ENCODE measurements around the gene GIMAP8.
"Not testable (repeated sequence)": the region's sequence is repeated elsewhere in the genome, so short reads cannot be mapped to it uniquely, and the experiment has no call there.

The GIMAP8 gene

DNA sequence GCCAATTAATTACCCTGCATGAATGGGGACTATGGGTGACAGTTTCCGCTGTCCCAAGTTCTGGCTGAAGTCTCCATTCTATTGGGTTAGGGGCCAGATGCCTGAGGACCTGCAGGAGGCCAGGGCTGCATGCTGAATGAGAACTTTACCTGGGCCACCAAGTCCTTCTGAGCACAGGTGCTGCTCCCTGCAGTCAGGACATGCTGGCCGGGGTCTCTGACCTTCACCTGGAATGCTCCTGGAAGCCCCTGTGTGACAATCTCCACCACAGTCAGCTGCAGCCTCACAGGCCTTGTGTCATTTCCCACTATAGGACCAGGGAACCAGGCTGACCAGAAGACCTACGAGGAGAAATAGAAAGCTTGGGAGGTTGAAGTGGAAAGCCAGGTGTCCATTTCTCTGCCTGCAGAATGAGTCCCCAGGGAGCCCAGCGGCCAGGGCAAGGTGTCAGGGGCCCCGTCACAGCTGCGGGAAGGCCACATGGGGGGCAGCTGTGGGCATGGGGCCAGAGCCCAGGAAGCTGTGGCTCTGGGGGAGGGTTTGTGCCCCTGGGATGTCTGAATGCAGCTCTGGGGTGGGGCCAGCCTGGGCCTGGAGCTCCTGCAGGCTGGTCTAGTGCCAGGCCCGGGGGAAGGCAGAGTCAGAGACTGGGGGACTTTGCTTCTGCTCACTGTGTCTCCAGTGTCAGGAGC is 5.6 kb upstream of the GIMAP8 start:
- peaks cover 42% of the 10 kb centered on the region for H3K4me1 Mint-ChIP-seq
- DNase-seq (ENCODE audit: low spot score in 2 of 2) (peak in 1 of 2 donors; percentile 40), ATAC-seq (no peak)
- H3K4me3 Mint-ChIP-seq, result no peak overlapping the region
- H3K27ac Mint-ChIP-seq, result peak overlapping the region; percentile 43
- peaks cover 7% of the 10 kb centered on the region for H3K9me3 Mint-ChIP-seq
- peaks cover 10% of the 10 kb centered on the region for H3K36me3 Mint-ChIP-seq

DNA sequence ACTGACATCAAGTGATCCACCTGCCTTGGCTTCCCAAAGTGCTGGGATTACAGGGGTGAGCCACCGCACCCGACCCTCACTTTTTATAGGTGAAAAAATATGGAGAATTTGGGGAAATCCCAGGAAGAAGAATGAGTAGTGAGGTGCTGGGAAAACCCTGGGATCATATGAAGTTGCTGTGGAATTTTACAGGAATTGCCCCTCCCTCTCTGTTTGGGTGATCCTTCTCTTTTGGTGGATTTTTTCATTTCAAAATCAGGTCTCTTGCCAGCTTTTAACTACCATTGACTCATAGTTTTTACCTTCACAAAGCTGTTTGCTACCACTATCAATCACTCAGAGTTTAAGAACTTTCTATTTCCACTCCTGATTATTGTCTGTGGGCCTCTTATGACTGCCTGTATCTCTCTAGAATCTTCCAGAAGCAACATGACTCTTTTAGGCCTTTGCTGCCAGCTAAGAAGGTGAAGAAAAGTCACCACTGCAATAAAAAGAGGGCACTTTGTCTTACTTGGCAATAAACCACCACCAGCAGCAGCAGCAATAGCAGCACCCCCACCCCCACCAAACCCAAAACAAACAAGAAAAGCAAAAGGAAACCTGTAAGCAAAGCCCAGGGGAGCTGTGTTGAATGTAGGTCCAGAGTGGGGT is 4.0 kb upstream of the GIMAP8 start:
- Mint-ChIP-seq H3K9me3 (peaks cover 7% of the 10 kb centered on the region), H3K36me3 (peaks cover 22% of the 10 kb centered on the region), H3K4me1 (peaks cover 49% of the 10 kb centered on the region), H3K4me3 (peak overlapping the region; percentile 95), H3K27ac (peak overlapping the region; percentile 77)
- DNase-seq (ENCODE audit: low spot score in 2 of 2), result no peak
- ATAC-seq, result peak; percentile 71

DNA sequence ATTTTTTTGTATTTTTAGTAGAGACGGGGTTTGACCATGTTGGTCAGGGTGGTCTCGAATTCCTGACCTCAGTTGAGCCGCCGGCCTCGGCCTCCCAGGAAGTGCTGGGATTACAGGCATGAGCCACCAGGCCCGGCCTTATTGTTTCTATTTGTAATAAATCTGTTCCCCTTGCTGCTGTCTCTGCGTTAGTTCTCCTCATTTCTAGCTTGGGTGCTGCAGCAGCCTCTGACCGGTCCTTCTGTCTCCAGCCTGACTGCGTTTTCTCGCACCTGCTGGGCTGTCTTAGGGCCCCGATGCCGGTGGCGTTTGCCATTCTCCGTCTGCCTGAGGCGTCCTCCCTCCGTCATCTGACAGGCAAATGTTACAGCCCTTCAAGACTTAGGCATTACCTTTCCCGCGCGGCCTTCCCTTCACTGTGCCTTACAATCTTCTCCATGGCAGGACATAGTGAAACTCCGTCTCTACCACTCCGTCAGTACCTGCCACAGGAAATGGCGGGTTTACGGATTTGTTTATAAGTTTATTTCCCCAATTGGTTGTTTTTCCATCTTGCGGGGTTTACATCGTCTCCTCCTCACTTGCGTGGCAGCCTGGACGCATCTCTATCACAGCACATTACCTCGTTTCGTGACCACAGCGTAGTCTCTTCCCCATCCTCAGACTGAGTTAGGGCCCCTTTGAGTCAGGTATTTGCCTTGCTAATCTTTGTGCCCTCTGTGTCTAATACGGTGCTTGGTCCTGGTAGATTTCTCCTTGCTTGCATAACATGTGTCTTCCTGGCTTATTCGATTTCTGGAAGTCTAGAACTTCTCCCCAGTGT is 2.3 kb upstream of the GIMAP8 start:
- H3K4me1 Mint-ChIP-seq, result peaks cover 64% of the 10 kb centered on the region
- peak overlapping the region; percentile 93 for H3K27ac Mint-ChIP-seq
- DNase-seq (ENCODE audit: low spot score in 2 of 2), result peak in 1 of 2 donors; percentile 51
- no peaks in the 10 kb centered on the region for H3K9me3 Mint-ChIP-seq
- ATAC-seq, result peak; percentile 4
- peaks cover 37% of the 10 kb centered on the region for H3K36me3 Mint-ChIP-seq
- H3K4me3 Mint-ChIP-seq, result peak overlapping the region; percentile 95

DNA sequence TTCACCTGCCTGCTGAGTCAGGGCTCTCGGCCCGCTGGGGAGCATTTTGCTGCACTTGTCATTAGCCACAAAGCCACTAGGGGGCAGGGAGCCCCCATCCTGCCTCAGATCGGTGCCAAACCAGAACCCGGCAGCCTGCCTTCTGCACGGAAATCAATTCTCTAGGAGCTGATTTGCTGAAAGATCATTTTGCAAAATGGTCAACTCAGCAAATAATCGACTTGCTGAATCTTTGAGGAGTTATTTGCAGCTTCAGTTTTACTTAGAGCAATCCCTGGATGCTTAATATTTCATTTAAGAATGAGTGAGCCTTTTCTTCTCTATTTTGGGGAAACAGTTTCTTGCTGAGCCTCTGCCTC is 1.7 kb upstream of the GIMAP8 start:
- peak; percentile 80 to 93 for DNase-seq (ENCODE audit: low spot score in 2 of 2)
- ATAC-seq, result peak; percentile 71
- Mint-ChIP-seq H3K36me3 (peaks cover 41% of the 10 kb centered on the region), H3K9me3 (no peaks in the 10 kb centered on the region), H3K4me3 (peak overlapping the region; percentile 95), H3K4me1 (peaks cover 70% of the 10 kb centered on the region), H3K27ac (peak overlapping the region; percentile 93)

DNA sequence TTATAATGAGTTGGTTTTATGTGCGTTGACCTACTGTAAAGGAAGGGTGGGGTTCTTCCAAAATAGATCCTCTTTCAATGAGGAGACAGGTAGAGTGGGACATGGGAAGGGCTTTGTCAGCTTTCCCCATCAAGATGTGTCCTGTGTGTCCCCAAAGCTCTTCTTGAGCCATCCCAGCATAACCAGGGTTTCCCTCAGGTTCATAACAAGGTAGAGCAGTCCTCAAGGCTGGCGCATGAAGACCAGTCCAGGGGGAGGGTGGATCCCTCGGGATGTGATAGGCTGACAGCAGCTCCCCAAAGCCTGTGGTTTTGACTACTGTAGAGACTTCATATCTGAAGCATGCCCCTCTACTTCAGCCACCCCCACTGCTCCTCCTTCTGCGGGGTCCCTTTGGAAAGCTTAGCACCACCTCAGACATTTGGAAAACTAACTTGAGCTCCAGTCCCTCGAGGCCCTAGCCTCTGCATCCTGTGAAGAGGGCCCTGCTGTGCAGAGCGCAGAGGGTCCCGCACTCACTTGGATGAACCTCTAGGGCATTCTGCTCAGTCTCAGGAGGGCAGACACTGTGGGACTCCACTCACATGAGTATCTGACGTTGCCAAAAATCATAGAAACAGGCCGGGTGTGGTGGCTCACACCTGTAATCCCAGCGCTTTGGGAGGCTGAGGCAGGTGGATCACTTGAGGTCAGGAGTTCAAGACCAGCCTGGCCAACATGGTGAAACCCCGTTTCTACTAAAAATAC is 1.1 kb upstream of the GIMAP8 start:
- H3K27ac Mint-ChIP-seq, result peak overlapping the region; percentile 93
- ATAC-seq, result no peak
- DNase-seq (ENCODE audit: low spot score in 2 of 2), result peak in 1 of 2 donors; percentile 68
- H3K4me3 Mint-ChIP-seq, result peak overlapping the region; percentile 95
- H3K36me3 Mint-ChIP-seq, result peaks cover 45% of the 10 kb centered on the region
- peaks cover 76% of the 10 kb centered on the region for H3K4me1 Mint-ChIP-seq
- no peaks in the 10 kb centered on the region for H3K9me3 Mint-ChIP-seq

DNA sequence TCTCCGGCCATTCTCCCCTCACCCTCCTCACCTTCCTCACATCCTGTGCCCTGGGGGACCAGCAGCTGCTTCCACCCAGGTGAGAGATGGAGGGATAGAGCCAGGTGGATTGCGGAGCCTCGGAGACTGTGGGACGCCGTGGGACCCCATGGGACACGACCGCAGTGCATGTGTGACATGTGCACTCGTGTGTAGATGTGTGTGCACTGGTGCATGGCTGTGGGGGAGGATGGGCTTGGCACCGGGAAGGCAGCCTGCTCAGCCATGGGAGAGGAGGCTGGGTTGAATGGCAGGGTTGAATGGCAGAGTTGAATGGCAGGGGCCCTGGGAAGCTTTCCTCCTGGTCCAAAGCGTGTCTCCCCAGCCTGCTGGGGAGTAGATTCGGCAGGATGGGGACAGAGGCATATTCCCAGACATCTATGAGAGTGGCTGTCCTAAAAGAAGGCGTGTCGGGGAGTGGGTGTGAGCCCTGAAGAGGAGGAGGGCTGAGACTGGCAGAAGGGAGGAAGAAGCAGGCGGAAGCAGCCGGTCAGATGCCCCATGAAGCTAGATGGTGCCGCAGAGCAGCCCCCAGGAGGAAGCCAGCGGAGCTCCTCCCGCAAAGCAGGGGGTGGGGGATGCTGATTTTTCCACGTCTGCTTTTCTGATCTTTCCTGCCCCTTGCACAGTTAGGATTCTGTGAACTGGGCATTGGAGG is 815 bp downstream of the GIMAP8 start:
- DNase-seq (ENCODE audit: low spot score in 2 of 2), result peak; percentile 39 to 83
- Mint-ChIP-seq H3K4me1 (peaks cover 86% of the 10 kb centered on the region), H3K27ac (peak overlapping the region; percentile 93)

DNA sequence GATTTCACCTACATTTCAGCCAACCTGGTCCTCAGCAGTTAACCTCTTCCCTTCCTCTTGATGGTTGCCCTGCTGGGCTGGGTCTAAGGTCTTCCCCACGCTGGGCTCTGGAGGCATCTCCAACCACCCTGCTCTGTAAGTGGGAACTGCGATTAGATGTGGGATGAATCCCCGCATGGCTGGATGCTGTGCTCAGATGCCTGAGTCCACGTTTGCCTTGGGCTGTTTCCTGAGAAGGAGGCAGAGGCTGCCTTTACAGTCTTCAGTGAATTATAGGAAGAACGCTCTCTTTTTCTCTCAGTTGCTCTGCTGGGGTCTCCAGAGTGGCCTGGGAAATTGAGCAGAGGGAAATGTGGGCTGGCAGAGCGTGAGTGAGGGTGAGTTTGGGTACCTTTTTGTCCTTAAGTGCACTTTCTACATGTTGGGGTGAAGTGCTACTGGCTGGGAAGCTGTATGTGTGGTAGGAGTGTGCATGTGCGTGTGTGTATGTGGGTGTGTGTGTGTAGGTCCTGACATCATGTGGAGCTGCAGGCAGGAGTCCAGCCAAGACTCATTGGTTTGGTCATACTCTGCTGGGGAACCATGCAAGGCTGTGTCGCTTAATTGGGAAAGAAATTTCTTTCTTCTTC is 1.5 kb downstream of the GIMAP8 start:
- Mint-ChIP-seq H3K4me3 (peak overlapping the region; percentile 95), H3K9me3 (peaks cover 3% of the 10 kb centered on the region), H3K36me3 (peaks cover 50% of the 10 kb centered on the region), H3K4me1 (peaks cover 83% of the 10 kb centered on the region), H3K27ac (peak overlapping the region; percentile 93)
- DNase-seq (ENCODE audit: low spot score in 2 of 2), result peak in 1 of 2 donors; percentile 59
- peak; percentile 57 for ATAC-seq

More for the DNA sequence above, 815 bp downstream of the GIMAP8 start:
- H3K36me3 Mint-ChIP-seq, result peaks cover 50% of the 10 kb centered on the region
- peaks cover 1% of the 10 kb centered on the region for H3K9me3 Mint-ChIP-seq
- peak; percentile 64 for ATAC-seq
- peak overlapping the region; percentile 95 for H3K4me3 Mint-ChIP-seq

DNA sequence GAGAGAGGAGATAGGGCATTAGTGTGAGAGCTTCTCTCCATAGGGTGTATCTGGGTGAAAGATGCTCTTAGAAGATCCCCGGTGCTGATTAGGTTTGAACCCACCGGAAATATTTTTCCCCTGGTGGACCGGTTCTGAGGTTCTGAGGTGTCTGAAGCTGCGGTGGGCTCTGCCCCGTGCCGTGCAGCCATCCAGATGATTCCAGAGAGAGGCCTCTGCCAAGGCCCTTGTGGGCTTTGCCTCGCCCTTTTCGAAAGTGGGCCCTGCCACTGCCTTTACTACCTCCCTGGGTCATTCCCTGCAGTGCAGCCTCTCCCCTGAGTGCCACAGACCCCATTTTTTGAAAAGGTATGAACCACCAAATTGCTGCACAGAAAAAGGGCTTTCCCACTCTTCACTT is 2.8 kb downstream of the GIMAP8 start:
- Mint-ChIP-seq H3K27ac (peak overlapping the region; percentile 93), H3K4me1 (peaks cover 88% of the 10 kb centered on the region), H3K9me3 (peaks cover 3% of the 10 kb centered on the region), H3K4me3 (peak overlapping the region; percentile 95), H3K36me3 (peaks cover 50% of the 10 kb centered on the region)
- DNase-seq (ENCODE audit: low spot score in 2 of 2) (peak in 1 of 2 donors; percentile 56), ATAC-seq (no peak)

DNA sequence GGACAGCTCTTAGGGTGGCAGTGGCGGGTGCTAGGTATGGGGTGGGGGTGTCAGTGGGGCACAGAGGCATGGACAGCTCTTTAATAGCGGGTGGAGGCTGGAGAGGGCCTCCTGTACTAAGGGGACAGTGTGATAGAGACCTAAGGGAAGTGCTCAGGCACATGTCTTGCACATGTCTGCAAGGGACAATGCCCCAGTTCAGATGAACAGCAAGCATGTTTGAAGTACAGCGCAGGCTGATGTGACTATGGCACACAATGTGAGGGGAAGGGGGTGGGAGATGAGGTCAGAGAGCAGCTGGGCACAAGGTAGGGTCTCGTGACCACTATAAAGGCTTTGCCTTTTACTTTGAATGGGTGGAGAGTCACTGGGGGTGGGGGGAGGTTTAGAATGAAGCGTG is 3.5 kb downstream of the GIMAP8 start:
- peak in 1 of 2 donors; percentile 45 for DNase-seq (ENCODE audit: low spot score in 2 of 2)
- ATAC-seq, result no peak
- Mint-ChIP-seq H3K27ac (peak overlapping the region; percentile 93), H3K4me3 (peak overlapping the region; percentile 95), H3K36me3 (peaks cover 45% of the 10 kb centered on the region), H3K4me1 (peaks cover 82% of the 10 kb centered on the region), H3K9me3 (peaks cover 3% of the 10 kb centered on the region)

DNA sequence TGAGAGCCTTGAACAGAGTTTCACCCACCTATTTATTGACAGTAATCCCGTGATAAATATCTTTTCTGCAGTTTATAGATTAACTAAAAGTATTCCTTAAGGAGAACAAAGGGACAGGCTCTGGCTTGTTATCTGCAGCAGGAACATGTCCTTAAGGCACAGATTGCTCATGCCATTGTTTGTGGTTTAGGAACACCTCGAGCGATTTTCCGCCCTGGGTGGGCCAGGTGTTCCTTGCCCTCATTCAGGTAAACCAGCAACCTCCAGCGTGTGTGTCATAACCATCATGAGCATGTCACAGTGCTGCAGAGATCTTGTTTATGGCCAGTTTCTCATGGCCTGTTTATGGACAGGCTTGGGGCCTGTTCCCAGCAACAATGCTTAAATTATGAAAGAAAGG is 6.6 kb downstream of the GIMAP8 start:
- H3K4me1 Mint-ChIP-seq, result peaks cover 62% of the 10 kb centered on the region
- H3K4me3 Mint-ChIP-seq, ATAC-seq: not testable (repeated sequence)
- H3K9me3 Mint-ChIP-seq, result peaks cover 17% of the 10 kb centered on the region
- peak overlapping the region; percentile 20 for H3K27ac Mint-ChIP-seq
- H3K36me3 Mint-ChIP-seq, result peaks cover 21% of the 10 kb centered on the region
- peak in 1 of 2 donors; percentile 44 for DNase-seq (ENCODE audit: low spot score in 2 of 2)

DNA sequence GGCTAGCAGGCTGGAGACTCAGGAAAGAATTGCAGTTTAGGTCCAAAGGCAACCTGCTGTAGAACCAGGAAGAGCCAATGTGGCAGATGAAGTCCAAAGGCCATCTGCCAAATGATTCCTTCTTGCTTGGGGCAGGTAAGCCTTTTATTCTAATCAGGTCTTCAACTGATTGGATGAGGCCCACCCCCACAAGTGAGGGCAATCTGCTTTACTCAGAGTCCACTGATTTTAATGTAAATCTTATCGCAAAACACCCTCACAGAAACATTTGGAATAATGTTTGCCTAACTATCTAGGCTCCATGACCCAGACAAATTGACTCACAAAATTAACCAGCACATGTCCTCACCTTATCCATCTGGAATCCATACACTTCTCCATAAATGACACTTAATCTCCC is 7.8 kb downstream of the GIMAP8 start:
- Mint-ChIP-seq H3K27ac (peak overlapping the region; percentile 20), H3K4me1 (peaks cover 56% of the 10 kb centered on the region), H3K36me3 (peaks cover 12% of the 10 kb centered on the region), H3K9me3 (peaks cover 29% of the 10 kb centered on the region), H3K4me3 (no peak overlapping the region)
- no peak for ATAC-seq
- no peak for DNase-seq (ENCODE audit: low spot score in 2 of 2)

DNA sequence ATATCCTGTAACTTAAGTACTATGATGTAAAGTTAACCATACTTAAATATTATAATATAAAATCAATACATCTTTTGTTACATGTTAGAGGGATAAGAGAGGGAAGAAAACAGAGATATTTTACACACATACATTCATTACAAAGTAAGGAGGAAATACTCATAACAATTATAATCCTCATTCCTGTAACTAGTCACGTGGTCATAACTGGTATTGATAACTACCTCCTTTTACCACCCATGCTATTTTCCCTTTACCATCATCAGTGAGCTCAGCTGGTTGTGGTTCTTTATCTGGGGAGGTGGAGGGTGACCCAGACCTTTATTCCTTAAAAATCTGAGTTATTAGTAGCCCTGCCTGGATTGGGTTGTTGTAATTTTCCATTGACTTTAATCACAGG is 8.3 kb downstream of the GIMAP8 start:
- H3K9me3 Mint-ChIP-seq, result peaks cover 32% of the 10 kb centered on the region
- H3K27ac Mint-ChIP-seq, result peak overlapping the region; percentile 20
- peaks cover 56% of the 10 kb centered on the region for H3K4me1 Mint-ChIP-seq

DNA sequence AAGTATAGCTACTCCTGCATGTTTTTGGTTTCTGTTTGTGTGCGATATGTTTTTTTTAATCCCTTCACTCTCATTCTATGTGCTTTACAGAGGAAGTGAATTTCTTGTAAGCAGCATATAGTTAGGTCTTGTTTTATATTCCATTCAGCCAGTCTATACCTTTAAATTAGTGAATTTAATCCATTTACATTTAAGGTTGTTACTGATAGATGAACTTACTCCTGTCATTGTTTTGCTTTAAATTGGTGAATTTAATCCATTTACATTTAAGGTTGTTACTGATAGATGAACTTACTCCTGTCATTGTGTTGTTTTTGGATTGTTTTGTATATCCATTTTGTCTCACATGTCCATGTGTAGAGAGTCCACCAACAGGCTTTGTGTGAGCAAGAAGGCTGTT is 11.1 kb downstream of the GIMAP8 start:
- no peak overlapping the region for H3K27ac Mint-ChIP-seq
- peaks cover 9% of the 10 kb centered on the region for H3K36me3 Mint-ChIP-seq
- DNase-seq (ENCODE audit: low spot score in 2 of 2) (no peak), ATAC-seq (no peak)
- H3K4me3 Mint-ChIP-seq, result no peak overlapping the region
- peaks cover 49% of the 10 kb centered on the region for H3K4me1 Mint-ChIP-seq
- H3K9me3 Mint-ChIP-seq, result peaks cover 28% of the 10 kb centered on the region

More for the DNA sequence above, 8.3 kb downstream of the GIMAP8 start:
- peak; percentile 60 for ATAC-seq
- Mint-ChIP-seq H3K4me3 (no peak overlapping the region), H3K36me3 (peaks cover 9% of the 10 kb centered on the region)
- DNase-seq (ENCODE audit: low spot score in 2 of 2), result peak in 1 of 2 donors; percentile 20

DNA sequence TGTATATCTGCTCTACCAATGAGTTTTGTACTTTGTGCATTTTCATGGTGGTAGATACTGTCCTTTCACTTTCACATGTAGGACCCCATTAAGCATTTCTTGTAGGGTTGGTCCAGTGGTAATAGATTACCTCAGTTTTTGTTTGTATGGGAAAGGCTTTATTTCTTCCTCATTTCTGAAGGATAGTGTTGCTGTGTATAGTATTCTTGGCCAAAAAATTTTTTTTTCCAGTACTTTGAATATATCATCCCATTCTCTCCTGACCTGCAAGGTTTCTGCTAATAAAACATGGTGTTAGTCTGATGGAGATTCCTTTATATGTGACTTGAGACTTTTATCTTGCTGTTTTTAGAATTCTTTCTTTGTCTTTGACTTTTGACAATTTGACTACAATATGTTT is 12.0 kb downstream of the GIMAP8 start:
- no peak overlapping the region for H3K4me3 Mint-ChIP-seq
- peaks cover 28% of the 10 kb centered on the region for H3K9me3 Mint-ChIP-seq
- H3K4me1 Mint-ChIP-seq, result peaks cover 49% of the 10 kb centered on the region
- DNase-seq (ENCODE audit: low spot score in 2 of 2), result no peak
- ATAC-seq, result no peak
- H3K36me3 Mint-ChIP-seq, result peaks cover 18% of the 10 kb centered on the region
- no peak overlapping the region for H3K27ac Mint-ChIP-seq
